Adrenal gland (tissue), 12 donors: ENCODE measurements around the gene TFEC. TPM values are rescaled to one million over a fixed set of nuclear protein-coding genes. Genes with fewer than 3 reads are reported as not detected.

ENCODE experiments used
- DNase-seq, 7 donors: peaks; one replicate each; pipeline ENCODE4 v3.0.0-alpha.2; 2019 to 2020
- H3K27ac ChIP-seq, 5 donors: fragments of 200-600 bp; sonication (generic) in 4 of 5; 1 replicate in 3 of 5; 2 replicates in 2 of 5; pipeline versions ENCODE4 v1.5.1 to v1.8.0; 2016 to 2020; ENCODE audit warnings: mild to moderate bottlenecking in 1 of 5
- H3K27me3 ChIP-seq: fragments of 200-600 bp; 2 replicates; pipeline ENCODE4 v1.8.0; 2021
- H3K36me3 ChIP-seq, 2 donors: fragments of 200-600 bp; replicated peaks in 1 of 2; 1 replicate in 1 of 2; 2 replicates in 1 of 2; pipeline versions ENCODE4 v1.5.1 to v1.8.0; 2018 to 2022
- H3K4me1 ChIP-seq, 2 donors: fragments of 200-600 bp; replicated peaks in 1 of 2; 1 replicate in 1 of 2; 2 replicates in 1 of 2; pipeline versions ENCODE4 v1.5.1 to v1.8.0; 2018 to 2021
- H3K4me3 ChIP-seq, 4 donors: fragments of 200-600 bp; sonication (generic) in 3 of 4; one replicate each; pipeline ENCODE4 v1.5.1; 2016 to 2018
- H3K9me3 ChIP-seq, 3 donors: fragments of 200-600 bp; sonication (generic) in 1 of 3; replicated peaks in 1 of 3; 1 replicate in 2 of 3; 2 replicates in 1 of 3; pipeline versions ENCODE4 v1.5.1 to v1.8.0; 2016 to 2021
- POLR2A ChIP-seq, 2 donors: fragments of 450-650 bp; IDR thresholded peaks; one replicate each; pipeline ENCODE4 v1.6.1; 2017; ENCODE audit warnings: antibody characterized with exemption in 2 of 2, mild to moderate bottlenecking in 2 of 2, moderate library complexity in 1 of 2
- WGBS, 4 donors: extraction: QIAGEN DNeasy Blood & Tissue Kit in 2 of 4; methylation state at CpG; one replicate each; pipeline versions ENCODE4 v1.1.5 to v1.1.7; 2013 to 2017; 5-methylcytosine and 5-hydroxymethylcytosine counted together
- intact Hi-C, 2 donors: fragments of 100-400 bp; cut with DNase I; formaldehyde crosslinking; loops; one replicate each; pipeline versions ENCODE4 v1.14.1 to v1.15.0; 2022 to 2023
- polyA plus RNA-seq, 3 donors: library from polyadenylated mRNA; stranded (reverse); fragments of 200-250 nt in 2 of 3; fragments of 350-450 nt in 1 of 3; fragmentation: Illumina TruSeq in 1 of 3; extraction: RNeasy Lipid Tissue Mini Kit (QIAGEN cat#74804) in 1 of 3; gene quantifications; one replicate each; pipeline ENCODE4 v1.2.3, GENCODE V29; 2013 to 2014
- total RNA-seq, 9 donors: library from RNA; depleted of rRNA in 4 of 9; stranded (reverse); fragments of >200 nt in 4 of 9; fragments of 120-200 nt in 1 of 9; fragmentation: NEBNext Ultra II Directional in 1 of 9; extraction: Animal tissue kit (Norgen Biotek cat#: 25700) in 1 of 9; gene quantifications; one replicate each; pipeline versions ENCODE4 v1.1.0 to v1.2.4, GENCODE V29; 2013 to 2023
- TF ChIP-seq, protein P1 (sequence below), 6 experiments: fragments of 450-650 bp in 4 of 6; fragments of 200-600 bp in 2 of 6; sonication (generic) in 1 of 6; IDR thresholded peaks; 1 replicate in 5 of 6; 2 replicates in 1 of 6; pipeline versions ENCODE4 v1.5.1 to v1.8.0; 2016 to 2021; ENCODE audit warnings: antibody characterized with exemption in 6 of 6, mild to moderate bottlenecking in 2 of 6, moderate library complexity in 1 of 6
- donor health status: healthy with polysubstance abuse.
- donor health status: Bipolar disorder and iron deficiency.
- donor health status: DM: yes; HTN: yes; CAD: no.
- donor health status: DM: no; HTN: no; CAD: no.
- donor health status: DM: no; HTN: no; CAD: no.
- donor health status: DM: yes; HTN: yes; CAD: no.

TFEC gene
- total and polyA plus RNA-seq, 12 donors = 1.00 to 16.4 (median 4.5) TPM

DNA sequence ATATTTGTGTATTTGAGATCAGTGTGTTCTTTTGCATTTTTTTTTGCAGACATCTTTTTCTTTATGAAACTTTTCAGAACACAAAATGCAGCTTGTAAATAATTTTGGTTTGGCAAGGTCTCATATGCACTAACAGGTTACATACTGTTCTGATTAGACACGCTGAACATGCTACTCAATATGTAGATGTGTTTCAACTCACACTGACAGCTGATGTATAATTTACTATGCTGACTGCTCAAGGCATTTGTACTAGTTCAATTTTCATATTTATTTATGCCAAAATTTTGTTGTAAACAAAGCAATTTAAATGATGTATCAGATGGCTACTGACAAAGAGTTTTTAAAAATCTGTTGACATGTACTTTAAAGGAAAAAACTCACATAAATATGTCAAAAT lies 123.8 kb downstream of the TFEC start:
- H3K4me1 ChIP-seq = no peaks in the 10 kb centered on the region
- no peak overlapping the region for H3K4me3 ChIP-seq
- intact Hi-C loops = no loop called here
- H3K9me3 ChIP-seq = no peaks in the 10 kb centered on the region
- WGBS, 4 donors = 71 to 92% (median 84%) methylated on average over 1 of the region's 1 CpG
- H3K36me3 ChIP-seq = no peaks in the 10 kb centered on the region
- no peak for DNase-seq
- TF ChIP-seq, protein P1, sequence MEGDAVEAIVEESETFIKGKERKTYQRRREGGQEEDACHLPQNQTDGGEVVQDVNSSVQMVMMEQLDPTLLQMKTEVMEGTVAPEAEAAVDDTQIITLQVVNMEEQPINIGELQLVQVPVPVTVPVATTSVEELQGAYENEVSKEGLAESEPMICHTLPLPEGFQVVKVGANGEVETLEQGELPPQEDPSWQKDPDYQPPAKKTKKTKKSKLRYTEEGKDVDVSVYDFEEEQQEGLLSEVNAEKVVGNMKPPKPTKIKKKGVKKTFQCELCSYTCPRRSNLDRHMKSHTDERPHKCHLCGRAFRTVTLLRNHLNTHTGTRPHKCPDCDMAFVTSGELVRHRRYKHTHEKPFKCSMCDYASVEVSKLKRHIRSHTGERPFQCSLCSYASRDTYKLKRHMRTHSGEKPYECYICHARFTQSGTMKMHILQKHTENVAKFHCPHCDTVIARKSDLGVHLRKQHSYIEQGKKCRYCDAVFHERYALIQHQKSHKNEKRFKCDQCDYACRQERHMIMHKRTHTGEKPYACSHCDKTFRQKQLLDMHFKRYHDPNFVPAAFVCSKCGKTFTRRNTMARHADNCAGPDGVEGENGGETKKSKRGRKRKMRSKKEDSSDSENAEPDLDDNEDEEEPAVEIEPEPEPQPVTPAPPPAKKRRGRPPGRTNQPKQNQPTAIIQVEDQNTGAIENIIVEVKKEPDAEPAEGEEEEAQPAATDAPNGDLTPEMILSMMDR (IDR thresholded peaks at IDR 0.05) = no peak
- no peak for TF ChIP-seq POLR2A (IDR thresholded peaks at IDR 0.05)
- H3K27ac ChIP-seq = no peak overlapping the region
- peaks cover 2% of the 10 kb centered on the region for H3K27me3 ChIP-seq

DNA sequence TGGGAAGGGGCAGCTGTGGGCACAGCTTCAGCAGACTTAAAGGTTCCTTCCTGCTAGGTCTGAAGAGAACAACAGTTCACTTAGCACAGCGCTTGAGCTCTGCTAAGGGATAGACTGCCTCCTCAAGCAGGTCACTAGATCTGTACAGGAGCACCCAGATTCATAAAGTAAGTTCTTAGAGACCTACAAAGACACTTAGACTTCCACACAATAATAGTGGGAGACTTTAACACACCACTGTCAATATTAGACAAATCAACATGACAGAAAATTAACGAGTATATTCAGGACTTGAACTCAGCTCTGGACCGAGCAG lies 140.9 kb downstream of the TFEC start:
- Histone ChIP-seq H3K4me1 (no peaks in the 10 kb centered on the region), H3K4me3 (no peak overlapping the region), H3K27me3 (no peaks in the 10 kb centered on the region), H3K27ac (no peak overlapping the region), H3K9me3 (no peaks in the 10 kb centered on the region), H3K36me3 (no peaks in the 10 kb centered on the region)
- TF ChIP-seq, protein P1 (IDR thresholded peaks at IDR 0.05) = no peak
- TF ChIP-seq POLR2A (IDR thresholded peaks at IDR 0.05) = no peak
- DNase-seq = no peak
- intact Hi-C loops = no loop called here
- 84 to 93% (median 89%) methylated on average over 3 of the region's 3 CpGs for WGBS, 4 donors

DNA sequence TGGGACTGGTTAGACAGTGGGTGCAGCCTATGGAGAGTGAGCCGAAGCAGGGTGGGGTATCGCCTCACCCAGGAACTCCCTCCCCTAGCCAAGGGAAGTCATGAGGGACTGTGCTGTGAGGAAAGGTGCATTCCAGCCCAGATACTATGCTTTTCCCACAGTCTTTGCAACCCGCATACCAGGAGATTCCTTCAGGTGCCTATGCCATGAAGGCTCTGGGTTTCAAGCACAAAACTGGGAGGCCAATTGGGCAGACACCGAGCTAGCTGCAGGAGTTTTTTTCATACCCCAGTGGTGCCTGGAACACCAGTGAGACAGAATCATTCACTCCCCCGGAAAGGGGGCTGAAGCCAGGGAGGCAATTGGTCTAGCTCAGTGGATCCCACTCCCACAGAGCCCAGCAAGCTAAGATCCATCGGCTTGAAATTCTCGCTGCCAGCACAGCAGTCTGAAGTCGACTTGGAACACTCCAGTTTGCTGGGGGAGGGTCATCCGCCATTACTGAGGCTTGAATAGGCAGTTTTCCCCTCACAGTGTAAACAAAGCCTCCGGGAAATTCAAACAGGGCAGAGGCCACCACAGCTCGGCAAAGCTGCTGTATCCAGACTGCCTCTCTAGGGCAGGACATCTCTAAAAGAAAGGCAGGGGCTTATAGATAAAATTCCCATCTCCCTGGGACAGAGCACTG lies 141.4 kb downstream of the TFEC start:
- Histone ChIP-seq H3K36me3 (no peaks in the 10 kb centered on the region), H3K27me3 (no peaks in the 10 kb centered on the region), H3K4me3 (no peak overlapping the region), H3K9me3 (no peaks in the 10 kb centered on the region), H3K4me1 (no peaks in the 10 kb centered on the region), H3K27ac (no peak overlapping the region)
- intact Hi-C loops = no loop called here
- whole genome bisulfite sequencing, 4 donors = 81 to 90% (median 84%) methylated on average over 6 to 11 of the region's 11 CpGs
- DNase-seq = no peak
- TF ChIP-seq, protein P1 (IDR thresholded peaks at IDR 0.05) = no peak
- TF ChIP-seq POLR2A (IDR thresholded peaks at IDR 0.05) = no peak

DNA sequence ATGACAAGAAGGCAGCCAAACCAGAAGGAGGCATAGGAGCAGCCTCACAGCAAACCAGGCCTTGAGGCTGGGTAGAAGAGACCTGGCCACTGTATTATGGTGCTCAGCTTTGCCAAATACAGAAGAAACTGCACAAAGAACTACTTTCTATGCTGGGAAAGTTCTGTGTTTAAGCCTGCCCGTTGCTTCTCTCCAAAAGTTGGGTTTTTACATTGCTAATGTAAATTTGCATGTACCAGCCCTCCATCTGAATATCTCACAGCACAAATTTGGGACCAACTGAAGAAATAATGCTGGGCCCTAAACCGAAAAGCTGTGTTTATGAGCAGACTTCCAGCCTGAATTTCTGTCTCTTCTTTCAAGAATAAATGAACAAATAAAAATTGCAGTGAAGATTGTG lies 145.0 kb downstream of the TFEC start:
- no peaks in the 10 kb centered on the region for H3K9me3 ChIP-seq
- no peak for TF ChIP-seq POLR2A (IDR thresholded peaks at IDR 0.05)
- TF ChIP-seq, protein P1 (IDR thresholded peaks at IDR 0.05) = no peak
- no peaks in the 10 kb centered on the region for H3K4me1 ChIP-seq
- H3K4me3 ChIP-seq = no peak overlapping the region
- H3K27ac ChIP-seq = no peak overlapping the region
- intact Hi-C loops = no loop called here
- WGBS, 4 donors = 65 to 76% (median 72%) methylated on average over 2 of the region's 2 CpGs
- no peak for DNase-seq
- H3K36me3 ChIP-seq = no peaks in the 10 kb centered on the region
- H3K27me3 ChIP-seq = no peaks in the 10 kb centered on the region

Other genes with a start within 250 kb of the TFEC start
- gene TES, start 179.8 kb upstream of the TFEC start, total RNA-seq = 10 to 100 TPM in 7 of 9 donors, 1 to 10 TPM in 2; 5.7 to 21.8 (median 13.9) TPM
- 10 to 100 TPM in 2 of 3 donors, 1 to 10 TPM in 1; 3.9 to 13.7 (median 10.7) TPM for gene TES, start 179.8 kb upstream of the TFEC start, polyA plus RNA-seq